AG04450 (cell line): ENCODE measurements around the gene ESRRG. TPM values are rescaled to one million over a fixed set of nuclear protein-coding genes. Genes with fewer than 3 reads are reported as not detected.
A peak's percentile ranks its signal among the peaks of the same experiment; 100 is the strongest.

Experiments used
- CTCF ChIA-PET: fragments of 300-600, 350-600 bp; formaldehyde crosslinking; extraction: SDS; loops from one replicate; lab custom pipeline; 2022; ENCODE audit warnings: antibody characterized with exemption, inconsistent platforms; lab: Charles Lee
- POLR2A ChIA-PET: fragments of 350-600 bp; formaldehyde crosslinking; extraction: SDS; loops from one replicate; lab custom pipeline; 2021; ENCODE audit warnings: antibody characterized with exemption, inconsistent platforms; lab: Yijun Ruan, JAX
- DNase-seq: peaks from one replicate; pipeline ENCODE4 v3.0.0-alpha.2; 2011; ENCODE audit warnings: low read depth, low spot score
- H3K27ac ChIP-seq: one replicate; pipeline ENCODE4 v1.5.1; 2012; ENCODE audit warnings: low read depth, low read length, control low read depth
- H3K27me3 ChIP-seq: one replicate; pipeline ENCODE4 v1.6.0; 2012; ENCODE audit warnings: low read length; ENCODE audit not compliant: control insufficient read depth, insufficient read depth
- H3K4me3 ChIP-seq: 2 replicates; pipeline ENCODE4 v1.5.1; 2011; ENCODE audit warnings: mild to moderate bottlenecking, low read depth, low read length, control low read depth
- H3K9me3 ChIP-seq: 2 replicates; pipeline ENCODE4 v1.5.1; 2012; ENCODE audit warnings: low read length; ENCODE audit not compliant: control insufficient read depth, insufficient read depth
- CTCF ChIP-seq: IDR thresholded peaks from 2 replicates; pipeline ENCODE4 v1.5.1; 2011; ENCODE audit warnings: low read depth, low read length, control low read depth, inconsistent platforms
- polyA plus RNA-seq: library from polyadenylated mRNA; depleted of rRNA; stranded (reverse); fragments of >200 nt; gene quantifications from 2 replicates; pipeline ENCODE4 v1.2.3, GENCODE V29; 2011

Gene ESRRG
- polyA plus RNA-seq, 1 experiment, result 0.22 TPM

- TF ChIP-seq CTCF, result no peak
- H3K9me3 ChIP-seq, result no peaks in the 10 kb centered on the region
- DNase-seq, result peak; percentile 88
- H3K27me3 ChIP-seq, result no peaks in the 10 kb centered on the region
- ChIA-PET POLR2A (interaction anchor here (0.8 to 1.2 kb wide), 3 partner anchors 9 to 243 kb away, joined by 3 read pairs; no protein-coding TSS in a partner anchor), CTCF (interaction anchor here (1.1 to 2.1 kb wide), 3 partner anchors 36 to 243 kb away, joined by 5 to 9 read pairs (median 5); no protein-coding TSS in a partner anchor)
- no peak overlapping the region for H3K27ac ChIP-seq
- H3K4me3 ChIP-seq, result no peak overlapping the region
These were observed 258.7 kb downstream of the ESRRG start for GRCh38 chr1:216464489-216464888.

GRCh38 chr1:216462066-216462775 lies 261.0 kb downstream of the ESRRG start:
- peak; percentile 50 for DNase-seq
- TF ChIP-seq CTCF, result no peak
- CTCF ChIA-PET, result no interaction called here
- peak overlapping the region; percentile 54 for H3K27ac ChIP-seq
- H3K27me3 ChIP-seq, result no peaks in the 10 kb centered on the region
- POLR2A ChIA-PET, result no interaction called here
- H3K9me3 ChIP-seq, result no peaks in the 10 kb centered on the region
- H3K4me3 ChIP-seq, result no peak overlapping the region

- peak overlapping the region; percentile 54 for H3K27ac ChIP-seq
- H3K4me3 ChIP-seq, result no peak overlapping the region
- ChIA-PET CTCF (no interaction called here), POLR2A (no interaction called here)
- H3K27me3 ChIP-seq, result no peaks in the 10 kb centered on the region
- DNase-seq, result peak; percentile 54
- TF ChIP-seq CTCF, result no peak
- H3K9me3 ChIP-seq, result no peaks in the 10 kb centered on the region
These were observed 261.8 kb downstream of the ESRRG start for GRCh38 chr1:216461466-216461865.

GRCh38 chr1:216459651-216460207 lies 263.5 kb downstream of the ESRRG start:
- no peak for TF ChIP-seq CTCF
- ChIA-PET CTCF (interaction anchor here (0.9 kb wide), 1 partner anchor 238 kb away, joined by 6 read pairs; no protein-coding TSS in a partner anchor), POLR2A (no interaction called here)
- Histone ChIP-seq H3K4me3 (no peak overlapping the region), H3K27me3 (no peaks in the 10 kb centered on the region), H3K9me3 (no peaks in the 10 kb centered on the region), H3K27ac (no peak overlapping the region)
- no peak for DNase-seq

- no peak for TF ChIP-seq CTCF
- Histone ChIP-seq H3K27me3 (no peaks in the 10 kb centered on the region), H3K9me3 (no peaks in the 10 kb centered on the region), H3K27ac (no peak overlapping the region), H3K4me3 (no peak overlapping the region)
- CTCF ChIA-PET, result interaction anchor here (1.2 kb wide), 1 partner anchor 148 kb away, joined by 3 read pairs; no protein-coding TSS in a partner anchor
- POLR2A ChIA-PET, result no interaction called here
- DNase-seq, result no peak
These were observed 264.4 kb downstream of the ESRRG start for GRCh38 chr1:216458812-216459211.
